DMS79 (cell line): ENCODE results near the gene ACBD4.
"Not testable (repeated sequence)": the region's sequence is repeated elsewhere in the genome, so short reads cannot be mapped to it uniquely, and the experiment has no call there.

Experiments used
- DNase-seq: peaks from one replicate; lab custom pipeline; 2025; lab: John Stamatoyannopoulos, UW

Gene ACBD4

GRCh38 chr17:45119964-45120363, 15.5 kb upstream of the ACBD4 start:
- DNase-seq: no peak

- no peak for DNase-seq
These were observed 14.9 kb upstream of the ACBD4 start for GRCh38 chr17:45120558-45120957.

GRCh38 chr17:45121055-45121454, 14.4 kb upstream of the ACBD4 start:
- DNase-seq: no peak

DNA sequence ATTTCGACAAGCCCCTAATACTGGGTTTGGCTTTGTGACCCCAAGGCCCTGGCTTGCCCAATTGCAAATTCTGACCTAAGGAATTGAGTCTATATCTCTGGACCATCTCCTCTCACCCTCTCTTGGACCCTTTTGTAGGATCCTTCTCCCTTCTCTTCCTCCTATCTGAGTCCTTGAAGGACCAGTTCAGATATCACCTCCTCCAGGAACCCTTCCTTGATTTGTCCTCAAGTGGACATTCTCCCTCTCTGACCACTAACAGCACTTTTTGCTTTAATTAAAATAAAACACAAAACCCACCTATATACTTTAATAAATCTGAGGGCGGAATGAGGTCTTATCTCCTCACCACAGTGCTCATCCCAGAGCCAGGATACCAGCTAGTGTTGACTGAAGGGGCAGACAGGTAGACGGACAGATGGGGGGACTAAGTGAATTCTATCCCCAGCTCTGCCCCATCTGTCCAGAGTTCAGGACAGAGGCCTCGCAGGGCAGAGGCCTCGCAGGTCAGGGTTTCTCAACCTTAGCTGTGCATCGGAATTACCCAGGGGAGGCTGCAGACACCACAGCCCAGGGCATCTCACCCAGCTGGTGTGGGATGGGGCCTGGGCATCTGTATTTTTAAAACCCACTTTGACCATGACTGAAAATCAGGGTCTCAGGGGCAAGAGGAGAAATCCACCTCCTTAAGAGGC, 12.3 kb upstream of the ACBD4 start:
- no peak for DNase-seq

- no peak for DNase-seq
These were observed 11.3 kb upstream of the ACBD4 start for GRCh38 chr17:45123930-45124796.

DNA sequence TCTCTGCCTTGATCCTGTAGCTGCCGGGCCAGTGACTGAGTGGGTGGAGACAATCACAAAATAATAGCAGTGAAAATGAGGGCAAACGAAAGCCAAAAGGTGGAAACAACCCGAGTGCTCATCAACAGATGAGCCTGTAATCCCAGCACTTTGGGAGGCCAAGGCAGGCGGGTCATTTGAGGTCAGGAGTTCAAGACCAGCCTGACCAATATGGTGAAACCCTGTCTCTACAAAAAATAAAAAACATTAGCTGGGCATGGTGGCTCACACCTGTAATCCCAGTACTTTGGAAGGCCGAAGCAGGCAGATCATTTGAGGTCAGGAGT, 10.7 kb upstream of the ACBD4 start:
- DNase-seq: not testable (repeated sequence)

GRCh38 chr17:45125509-45125908, 10.0 kb upstream of the ACBD4 start:
- no peak for DNase-seq

DNA sequence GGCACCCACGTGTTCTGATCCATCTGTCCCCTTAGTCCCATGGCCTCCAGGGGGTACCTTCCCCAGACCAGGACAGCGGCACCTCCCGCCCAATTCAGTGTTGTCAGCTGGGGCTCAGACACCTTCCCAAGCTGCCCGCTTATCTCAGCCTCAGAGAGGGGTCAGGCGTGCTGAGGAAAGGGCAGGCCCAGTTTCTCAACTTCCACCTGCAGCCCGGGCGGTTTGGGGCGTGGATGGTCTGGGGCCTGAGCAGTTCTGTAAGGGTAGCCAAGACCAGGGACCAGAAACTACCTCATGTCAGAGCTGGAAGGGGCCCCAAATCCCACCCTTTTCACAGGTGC, 8.3 kb upstream of the ACBD4 start:
- no peak for DNase-seq

DNA sequence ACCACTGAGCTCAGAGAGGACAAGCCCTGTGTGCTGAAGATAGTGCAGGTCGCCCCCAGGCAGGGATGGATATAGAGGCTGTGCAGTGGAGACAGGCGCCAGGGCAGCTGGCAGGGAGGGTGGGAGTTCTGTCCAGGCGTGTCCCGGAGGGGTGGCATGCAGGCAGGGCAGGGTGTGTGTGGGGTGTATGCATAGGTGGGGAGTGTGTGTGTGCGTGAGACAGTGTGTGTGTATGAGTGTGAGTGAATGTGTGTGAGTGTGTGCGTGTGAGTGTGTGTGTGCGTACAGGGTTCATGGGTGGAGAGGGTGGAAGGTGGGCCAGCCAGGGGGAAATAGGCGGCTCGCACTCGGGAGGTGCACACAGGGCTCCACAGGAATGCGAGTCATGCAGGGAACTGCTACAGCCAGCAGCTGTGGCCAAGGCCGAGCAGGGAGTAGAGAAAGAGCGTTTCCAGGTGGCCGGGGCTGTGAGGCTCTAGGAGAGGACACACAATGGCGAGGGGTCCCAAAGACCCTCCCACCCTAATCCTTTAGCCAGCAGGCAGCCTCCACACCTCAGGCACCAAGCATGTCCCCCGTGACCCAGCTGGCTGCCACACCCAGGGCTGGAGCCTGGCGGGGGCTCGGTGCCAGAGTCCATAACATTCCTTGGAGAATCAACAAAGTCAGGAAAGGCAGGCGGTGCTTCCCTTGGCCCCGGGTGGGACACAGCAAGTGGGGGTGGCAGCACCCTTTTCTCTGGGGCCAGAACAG, 7.8 kb upstream of the ACBD4 start:
- DNase-seq: no peak

- no peak for DNase-seq
These were observed 7.2 kb upstream of the ACBD4 start for GRCh38 chr17:45128331-45128730.

- no peak for DNase-seq
These were observed 6.5 kb upstream of the ACBD4 start for GRCh38 chr17:45128989-45129388.

GRCh38 chr17:45129426-45129939, 6.0 kb upstream of the ACBD4 start:
- DNase-seq: no peak

DNA sequence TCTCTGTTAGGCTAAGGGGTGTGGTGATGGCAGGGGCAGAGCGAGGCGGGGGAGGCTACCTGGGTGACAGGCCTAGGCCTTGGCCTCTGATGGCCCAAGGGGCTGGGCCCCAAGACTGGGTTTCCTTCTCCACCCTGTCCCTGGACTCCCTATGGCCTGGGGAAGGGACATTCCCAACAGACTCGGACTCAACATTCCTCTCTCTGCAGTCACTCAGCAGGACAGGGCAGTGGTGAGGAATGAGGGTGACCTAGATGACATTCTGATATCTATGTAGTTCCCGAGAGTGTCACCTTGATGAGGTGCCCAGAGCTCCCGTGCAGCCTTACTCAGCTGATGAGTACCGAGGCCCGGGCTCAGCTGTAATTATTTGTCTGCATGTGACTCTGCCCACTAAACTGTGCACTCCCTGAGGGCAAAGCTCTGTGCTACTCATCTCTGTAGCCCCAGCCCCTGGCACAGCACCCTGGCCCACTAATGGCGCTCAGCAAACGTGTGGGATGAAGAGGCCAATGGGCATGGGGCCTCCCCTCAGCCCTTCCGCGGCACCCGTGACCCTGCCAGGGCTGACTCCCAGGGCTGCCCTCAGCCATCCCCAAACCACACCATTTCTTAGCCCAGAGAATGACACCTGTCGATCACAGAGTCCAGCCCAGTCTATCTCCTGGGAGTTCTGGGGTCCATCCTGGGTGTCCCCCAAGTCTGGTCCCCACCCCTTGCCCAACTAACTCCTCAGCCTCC, 5.4 kb upstream of the ACBD4 start:
- no peak for DNase-seq

DNA sequence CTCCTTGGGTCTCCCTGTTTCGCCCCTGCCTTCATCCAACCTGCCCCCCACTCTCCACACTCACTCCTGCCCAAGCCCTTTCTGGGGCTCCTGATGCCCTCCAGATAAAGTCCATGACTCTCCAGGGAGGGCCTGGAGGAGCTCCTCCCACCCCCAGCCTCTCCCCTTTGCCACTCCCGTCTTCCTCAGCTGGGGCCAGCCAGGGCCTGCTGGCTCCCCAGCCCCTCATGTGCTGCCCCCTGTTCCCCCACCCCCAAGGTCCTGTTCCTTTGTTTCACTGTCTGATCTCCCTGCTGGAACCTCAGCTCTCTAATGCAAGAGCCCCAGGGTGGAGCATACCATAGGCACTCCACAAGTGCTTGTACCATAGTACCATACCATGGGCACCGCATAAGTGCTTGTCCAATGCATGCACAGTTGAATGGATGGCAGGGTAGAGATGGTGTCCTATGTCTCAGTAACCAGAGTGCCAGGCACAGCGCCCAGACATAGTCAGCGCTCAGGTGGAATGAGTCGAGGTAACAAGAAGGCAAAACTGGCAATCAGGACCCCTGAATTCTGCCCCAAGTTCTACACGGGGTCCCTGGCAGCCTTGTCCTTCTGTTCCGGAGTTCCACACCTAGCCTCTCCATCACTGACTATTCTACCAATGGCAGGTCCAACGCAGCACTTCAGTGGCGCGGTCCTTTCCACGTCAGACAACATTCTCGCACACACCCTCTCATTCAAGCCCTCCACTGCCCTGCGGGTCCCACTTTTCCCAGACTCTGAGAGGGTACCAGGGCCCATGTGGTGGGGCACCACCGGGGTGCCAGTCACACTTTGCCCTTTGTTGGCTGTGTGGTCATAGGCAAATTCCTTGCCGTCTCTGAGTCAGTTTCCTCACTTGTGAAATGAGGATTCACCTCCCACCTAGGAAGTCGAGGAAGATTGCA, 4.5 kb upstream of the ACBD4 start:
- no peak for DNase-seq

DNA sequence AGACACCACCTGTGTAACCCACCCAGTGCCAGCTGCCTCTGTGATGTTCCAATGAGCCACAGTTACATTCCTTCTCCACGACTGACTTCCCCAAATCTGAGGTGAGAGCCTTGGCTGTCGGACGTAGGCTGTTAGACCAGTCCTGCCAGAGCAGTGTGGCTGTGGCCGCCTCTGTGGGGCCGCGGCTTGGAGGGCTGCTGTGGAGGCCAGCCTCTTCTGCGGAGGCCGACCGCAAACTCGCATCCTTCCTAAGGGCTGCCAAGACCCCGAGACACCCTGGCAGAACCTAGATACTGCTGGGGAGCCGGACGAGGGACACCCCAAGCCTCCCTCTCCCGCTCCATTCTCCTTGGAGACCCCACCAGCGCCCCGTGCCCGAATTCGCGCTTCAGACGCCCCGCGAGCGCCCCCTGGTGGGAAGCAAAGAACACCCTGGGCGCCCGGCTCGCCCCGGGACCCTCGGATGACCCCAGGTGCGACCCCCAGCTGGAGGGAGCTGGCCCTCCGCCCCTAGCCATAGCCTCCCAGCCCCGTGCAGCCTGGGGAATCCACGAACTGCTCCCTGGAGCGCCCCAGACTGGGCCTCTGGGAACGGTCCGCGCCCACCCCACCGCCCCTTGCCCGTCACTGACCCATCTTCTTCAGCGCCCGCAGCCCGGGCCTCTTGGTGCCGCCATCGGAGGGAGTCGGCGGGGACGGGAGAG, 3.7 kb upstream of the ACBD4 start:
- no peak for DNase-seq

GRCh38 chr17:45132320-45132571, 3.2 kb upstream of the ACBD4 start, which contains the start of gene PLCD3:
PLCD3 (minus strand) TSS chr17:45132515; CDS start chr17:45132410, 105 bp downstream.
- peak; percentile 43 for DNase-seq

DNA sequence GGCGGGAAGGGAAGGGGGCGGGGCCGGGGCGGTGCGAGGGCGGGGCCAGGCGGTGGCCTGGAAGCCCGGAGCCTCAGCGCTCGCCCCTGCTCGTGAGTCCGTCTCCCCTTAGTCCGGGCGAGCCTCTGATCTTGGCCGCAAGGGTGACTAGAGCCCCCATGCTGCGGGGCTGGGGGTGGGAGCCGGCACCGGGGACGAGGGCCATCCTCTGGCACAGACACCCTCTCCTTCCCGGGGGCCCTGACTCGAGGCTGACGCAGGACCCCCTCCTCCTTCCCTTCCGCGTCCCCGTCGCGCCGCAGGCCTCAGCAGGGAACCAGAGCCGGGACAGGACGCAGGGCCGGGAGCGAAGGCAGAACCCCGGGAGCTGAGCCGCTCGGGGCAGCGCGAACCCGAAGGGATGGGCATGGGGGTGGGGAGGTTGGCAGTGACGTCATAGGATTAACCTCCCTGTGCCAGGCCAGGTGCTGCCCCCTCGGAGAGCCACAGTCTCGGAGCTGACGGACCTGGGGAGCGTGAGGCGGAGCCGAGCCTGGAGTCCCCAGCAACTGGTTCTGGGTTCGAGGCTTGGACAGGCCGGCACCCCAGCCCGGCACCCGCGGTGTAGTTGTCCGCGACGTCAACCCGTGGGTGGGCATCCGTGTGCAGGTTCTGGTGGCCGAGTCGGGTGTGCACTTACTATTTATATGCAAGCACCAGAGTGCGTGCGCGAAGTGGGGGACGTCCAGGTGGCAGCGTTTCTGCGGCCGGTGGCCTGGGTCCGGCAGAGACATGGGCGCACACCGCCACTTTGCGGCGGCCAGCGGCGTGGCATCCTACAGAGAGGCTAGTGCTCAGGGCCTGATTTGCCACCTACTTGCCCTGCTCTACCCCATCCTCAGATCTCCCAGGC, 2.7 kb upstream of the ACBD4 start:
- DNase-seq: peak; percentile 43

DNA sequence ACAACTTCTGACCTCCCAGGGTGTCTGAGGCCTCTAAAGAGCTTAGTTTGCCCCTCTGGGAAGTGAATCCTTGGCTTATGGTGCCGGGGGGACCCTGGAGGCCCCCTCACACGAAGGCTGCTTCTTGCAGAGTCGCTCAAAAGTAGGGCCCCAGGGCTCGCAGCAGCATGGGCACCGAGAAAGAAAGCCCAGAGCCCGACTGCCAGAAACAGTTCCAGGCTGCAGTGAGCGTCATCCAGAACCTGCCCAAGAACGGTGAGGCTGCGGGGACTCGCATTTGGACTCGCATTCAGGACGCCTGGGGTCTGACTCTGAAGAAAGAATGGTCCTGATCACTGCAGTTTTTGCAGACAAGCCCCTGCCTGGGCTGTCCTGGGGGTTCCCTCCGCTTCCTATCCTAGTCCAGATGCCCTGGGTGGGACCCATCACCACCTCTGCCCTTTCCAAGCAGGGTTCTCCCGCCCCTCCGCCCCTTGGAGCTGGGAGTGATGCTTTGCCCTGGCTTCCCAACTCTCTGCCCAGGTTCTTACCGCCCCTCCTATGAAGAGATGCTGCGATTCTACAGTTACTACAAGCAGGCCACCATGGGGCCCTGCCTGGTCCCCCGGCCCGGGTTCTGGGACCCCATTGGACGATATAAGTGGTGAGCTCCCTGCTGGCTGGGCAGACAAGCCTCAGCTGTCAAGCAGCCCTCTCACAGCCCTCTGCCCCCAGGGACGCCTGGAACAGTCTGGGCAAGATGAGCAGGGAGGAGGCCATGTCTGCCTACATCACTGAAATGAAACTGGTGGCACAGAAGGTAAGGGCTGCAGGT, 698 bp downstream of the ACBD4 start:
- DNase-seq: no peak
